Transverse colon (tissue), 4 donors: ENCODE measurements around the gene RBCK1. TPM values are rescaled to one million over a fixed set of nuclear protein-coding genes. Genes with fewer than 3 reads are reported as not detected.
A peak's percentile ranks its signal among the peaks of the same experiment; 100 is the strongest.

Experiments used
- DNase-seq: peaks from one replicate; pipeline ENCODE4 v3.0.0-alpha.2; 2019
- H3K27ac ChIP-seq, 4 donors: fragments of 200-600 bp; sonication (generic); 2 replicates each; pipeline ENCODE4 v1.5.1; 2016 to 2018; ENCODE audit warnings: inconsistent platforms in 4 of 4
- H3K27me3 ChIP-seq: fragments of 200-600 bp; sonication (generic); 2 replicates; pipeline ENCODE4 v1.5.1; 2017; ENCODE audit warnings: inconsistent platforms
- H3K36me3 ChIP-seq, 4 donors: fragments of 200-600 bp; sonication (generic); 2 replicates each; pipeline ENCODE4 v1.5.1; 2017 to 2019; ENCODE audit warnings: inconsistent platforms in 4 of 4
- H3K4me1 ChIP-seq, 4 donors: fragments of 200-600 bp; sonication (generic); 2 replicates each; pipeline ENCODE4 v1.5.1; 2017 to 2020; ENCODE audit warnings: inconsistent platforms in 4 of 4
- H3K4me3 ChIP-seq, 4 donors: fragments of 200-600 bp; sonication (generic); 1 replicate in 1 of 4; 2 replicates in 3 of 4; pipeline versions ENCODE4 v1.5.1 to v1.6.1; 2017 to 2019; ENCODE audit warnings: inconsistent platforms in 4 of 4
- H3K9me3 ChIP-seq, 2 donors: fragments of 200-600 bp; sonication (generic); 2 replicates each; pipeline ENCODE4 v1.5.1; 2017 to 2019; ENCODE audit warnings: inconsistent platforms in 2 of 2
- EP300 ChIP-seq: sonication (generic); formaldehyde crosslinking; IDR thresholded peaks from one replicate; pipeline ENCODE4 v1.6.1; 2017; ENCODE audit warnings: antibody characterized with exemption, low read depth
- POLR2A ChIP-seq: fragments of 450-650 bp; IDR thresholded peaks from one replicate; pipeline ENCODE4 v1.6.1; 2016; ENCODE audit warnings: antibody characterized with exemption, mild to moderate bottlenecking, moderate library complexity
- POLR2AphosphoS5 ChIP-seq, 3 donors: sonication (generic); formaldehyde crosslinking; IDR thresholded peaks; one replicate each; pipeline ENCODE4 v1.6.1; 2016; ENCODE audit warnings: antibody characterized with exemption in 3 of 3
- WGBS, 2 donors: methylation state at CpG; one replicate each; pipeline ENCODE4 v1.1.5; 2018; ENCODE audit warnings: low coverage in 1 of 2; 5-methylcytosine and 5-hydroxymethylcytosine counted together
- in situ Hi-C, 4 donors: fragments of 200-750 bp; cut with MboI; loops; one replicate each; pipeline versions ENCODE4 v1.15.0 to v1.15.1; 2017; ENCODE audit warnings: low sequenced_read_pairs in 3 of 4, low pct_ligation_motif_present in 1 of 4, low pct_unique_long_range_greater_than_20kb in 1 of 4
- intact Hi-C: fragments of 100-400 bp; cut with DNase I; formaldehyde crosslinking; loops from one replicate; pipeline ENCODE4 v1.15.1; 2023; ENCODE audit warnings: low total_unique reads
- total RNA-seq, 4 donors: library from RNA; depleted of rRNA; stranded (reverse); fragments of >200 nt; gene quantifications; one replicate each; pipeline ENCODE4 v1.1.0, GENCODE V29; 2016
- TF ChIP-seq, protein P1 (sequence below), 5 experiments: fragments of 200-600 bp in 3 of 5; fragments of 450-650 bp in 2 of 5; sonication (generic) in 3 of 5; IDR thresholded peaks; 1 replicate in 2 of 5; 2 replicates in 3 of 5; pipeline ENCODE4 v1.5.1; 2016 to 2017; ENCODE audit warnings: antibody characterized with exemption in 5 of 5, inconsistent platforms in 3 of 5, mild to moderate bottlenecking in 2 of 5, moderate library complexity in 1 of 5

Gene RBCK1
- total RNA-seq, 4 donors from 2014 or later = 101 to 152 (median 110) TPM

DNA sequence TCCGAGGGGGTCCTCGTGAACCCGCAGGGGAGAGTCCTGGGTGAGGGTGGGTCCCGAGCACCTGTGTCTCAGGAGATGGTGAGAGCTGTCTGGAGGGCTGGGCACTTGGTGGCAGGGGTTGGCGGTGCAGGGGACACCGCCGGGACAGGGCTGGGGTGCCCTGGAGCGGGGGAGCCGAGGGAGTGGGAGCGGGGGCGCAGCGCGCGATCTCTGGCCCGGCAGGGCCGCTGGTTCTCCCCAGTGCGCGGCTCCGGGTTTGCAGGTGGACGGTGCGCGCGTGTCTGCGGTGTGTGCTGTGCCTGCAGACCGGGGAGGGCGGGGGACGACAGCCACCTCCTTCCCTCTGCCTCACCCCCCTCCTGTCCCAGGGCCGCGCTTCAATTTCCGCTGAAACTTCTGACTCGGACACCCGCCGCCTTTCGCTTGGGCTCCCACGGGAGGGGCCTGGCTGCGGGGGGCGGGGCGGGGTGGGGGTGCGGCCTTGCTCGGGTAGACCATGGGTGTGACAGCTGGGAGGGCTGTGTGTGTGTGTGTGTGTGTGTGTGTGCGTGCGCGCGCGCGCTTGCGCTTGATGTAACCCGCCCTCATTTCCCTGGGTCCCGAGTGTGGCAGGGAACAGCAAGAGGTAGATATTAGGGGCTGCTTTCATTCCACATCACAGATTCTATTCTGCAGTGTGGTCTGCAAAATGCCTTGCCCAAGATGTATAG lies 26.4 kb upstream of the RBCK1 start:
- Histone ChIP-seq H3K9me3 (no peaks in the 10 kb centered on the region), H3K27me3 (no peaks in the 10 kb centered on the region), H3K4me1 (peaks cover 0 to 16% (median 9%) of the 10 kb centered on the region in 4 donors), H3K36me3 (no peaks in the 10 kb centered on the region), H3K4me3 (peak overlapping the region; percentile 43 to 75 (median 58)), H3K27ac (peak overlapping the region; percentile 65 to 91 (median 73))
- DNase-seq = peak; percentile 87
- 0% methylated on average over 34 of the region's 49 CpGs; no CpG with 5 or more reads in 1 of the 2 donors for WGBS, 2 donors
- TF ChIP-seq, protein P1, sequence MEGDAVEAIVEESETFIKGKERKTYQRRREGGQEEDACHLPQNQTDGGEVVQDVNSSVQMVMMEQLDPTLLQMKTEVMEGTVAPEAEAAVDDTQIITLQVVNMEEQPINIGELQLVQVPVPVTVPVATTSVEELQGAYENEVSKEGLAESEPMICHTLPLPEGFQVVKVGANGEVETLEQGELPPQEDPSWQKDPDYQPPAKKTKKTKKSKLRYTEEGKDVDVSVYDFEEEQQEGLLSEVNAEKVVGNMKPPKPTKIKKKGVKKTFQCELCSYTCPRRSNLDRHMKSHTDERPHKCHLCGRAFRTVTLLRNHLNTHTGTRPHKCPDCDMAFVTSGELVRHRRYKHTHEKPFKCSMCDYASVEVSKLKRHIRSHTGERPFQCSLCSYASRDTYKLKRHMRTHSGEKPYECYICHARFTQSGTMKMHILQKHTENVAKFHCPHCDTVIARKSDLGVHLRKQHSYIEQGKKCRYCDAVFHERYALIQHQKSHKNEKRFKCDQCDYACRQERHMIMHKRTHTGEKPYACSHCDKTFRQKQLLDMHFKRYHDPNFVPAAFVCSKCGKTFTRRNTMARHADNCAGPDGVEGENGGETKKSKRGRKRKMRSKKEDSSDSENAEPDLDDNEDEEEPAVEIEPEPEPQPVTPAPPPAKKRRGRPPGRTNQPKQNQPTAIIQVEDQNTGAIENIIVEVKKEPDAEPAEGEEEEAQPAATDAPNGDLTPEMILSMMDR (IDR thresholded peaks at IDR 0.05) = peak in 1 of 5 experiments; percentile 33
- peak; percentile 33 to 56 (median 55) for TF ChIP-seq POLR2AphosphoS5 (IDR thresholded peaks at IDR 0.05)
- no peak for TF ChIP-seq EP300
- TF ChIP-seq POLR2A = peak; percentile 60
- in situ Hi-C loops (no loop called here), intact Hi-C loops (no loop called here)

DNA sequence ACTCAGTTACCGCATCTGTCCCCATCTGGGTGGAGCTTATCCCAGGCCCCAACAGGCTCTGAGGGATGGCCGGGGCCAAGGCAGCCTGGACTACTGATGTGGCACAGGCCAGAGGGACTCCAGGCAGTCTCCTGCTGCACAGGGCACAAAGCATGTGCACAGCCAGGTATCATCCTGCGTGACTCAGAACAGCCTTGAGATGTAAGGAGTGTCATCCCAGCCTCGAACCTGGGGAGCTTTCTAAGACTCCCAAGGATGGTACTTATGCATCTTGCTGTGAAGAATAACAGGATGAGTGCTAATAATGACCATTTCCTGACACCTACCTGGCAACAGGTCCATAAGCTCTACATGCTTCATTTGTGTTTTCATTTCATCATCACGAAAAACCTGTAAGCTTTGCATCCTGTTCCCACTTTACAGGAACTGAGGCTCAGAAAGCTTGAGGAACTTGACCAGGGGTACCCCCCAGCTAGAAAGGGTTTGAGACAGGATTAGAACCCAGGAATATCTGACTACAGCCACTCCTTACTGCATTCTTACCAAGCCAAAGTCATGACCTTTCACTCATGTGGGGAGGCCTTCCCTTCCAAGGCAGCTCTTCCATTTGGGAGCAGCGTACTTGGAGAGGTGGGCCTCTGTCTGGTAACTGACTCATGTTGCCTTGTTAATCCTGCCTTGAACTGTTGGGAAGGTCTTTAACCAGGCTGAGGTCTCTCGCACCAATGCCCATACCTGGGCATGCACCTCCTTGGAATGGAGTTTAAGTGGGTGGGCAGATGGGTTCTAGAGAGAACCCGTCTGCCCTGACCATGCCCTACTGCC lies 25.6 kb upstream of the RBCK1 start:
- DNase-seq = no peak
- intact Hi-C loops (no loop called here), in situ Hi-C loops (no loop called here)
- WGBS, 2 donors = 69% methylated on average over 5 of the region's 8 CpGs; no CpG with 5 or more reads in 1 of the 2 donors
- H3K27me3 ChIP-seq = no peaks in the 10 kb centered on the region
- TF ChIP-seq EP300 = no peak
- no peak for TF ChIP-seq POLR2A
- no peak for TF ChIP-seq POLR2AphosphoS5 (IDR thresholded peaks at IDR 0.05)
- TF ChIP-seq, protein P1 (IDR thresholded peaks at IDR 0.05) = no peak
- H3K36me3 ChIP-seq = no peaks in the 10 kb centered on the region
- no peaks in the 10 kb centered on the region for H3K9me3 ChIP-seq
- H3K4me3 ChIP-seq = peak overlapping the region in 2 of 4 donors; percentile 59 to 75
- peak overlapping the region in 2 of 4 donors; percentile 68 to 91 for H3K27ac ChIP-seq
- H3K4me1 ChIP-seq = peaks cover 0 to 16% (median 9%) of the 10 kb centered on the region in 4 donors

DNA sequence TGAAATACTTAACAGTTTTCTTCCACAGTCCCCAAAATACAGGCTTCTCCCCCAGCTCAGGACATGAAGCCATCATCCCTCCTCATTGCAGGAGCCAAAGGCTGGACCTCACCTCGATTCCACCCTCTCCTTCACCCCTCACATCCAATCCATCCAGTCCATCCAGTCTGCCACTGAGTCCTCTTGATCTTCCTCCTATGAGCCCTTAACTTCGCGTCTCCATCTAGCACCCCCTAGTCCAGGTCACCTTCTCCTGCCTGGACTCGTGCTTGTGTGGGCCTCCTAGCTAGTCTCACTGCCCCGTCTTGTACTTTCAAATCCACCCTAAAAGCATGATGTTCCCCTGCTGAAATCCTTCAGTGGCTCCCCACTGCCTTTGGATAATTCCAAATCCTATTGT lies 24.2 kb upstream of the RBCK1 start:
- WGBS, 2 donors = 75 to 83% methylated on average over 5 of the region's 5 CpGs
- in situ Hi-C loops = no loop called here

More for the DNA sequence above, 24.2 kb upstream of the RBCK1 start:
- H3K36me3 ChIP-seq = no peaks in the 10 kb centered on the region
- no peaks in the 10 kb centered on the region for H3K9me3 ChIP-seq
- H3K4me1 ChIP-seq = peaks cover 0 to 16% (median 9%) of the 10 kb centered on the region in 4 donors
- DNase-seq = no peak
- intact Hi-C loops = no loop called here
- no peak overlapping the region for H3K4me3 ChIP-seq
- TF ChIP-seq EP300 = no peak
- TF ChIP-seq POLR2AphosphoS5 (IDR thresholded peaks at IDR 0.05) = no peak
- TF ChIP-seq POLR2A = no peak
- TF ChIP-seq, protein P1 (IDR thresholded peaks at IDR 0.05) = no peak
- H3K27ac ChIP-seq = no peak overlapping the region
- H3K27me3 ChIP-seq = no peaks in the 10 kb centered on the region
